Heart right ventricle (tissue), 16 donors: Measurements from ENCODE around the gene SRGAP1. TPM values are rescaled to one million over a fixed set of nuclear protein-coding genes. Genes with fewer than 3 reads are reported as not detected.

Experiments used
- ATAC-seq, 8 donors: fragments of 200-7000 bp; cut with Tn5 transposase; one replicate each; pipeline ENCODE4 v1.9.1; 2020; ENCODE audit warnings: mild to moderate bottlenecking in 8 of 8, moderate library complexity in 8 of 8, moderate number of reproducible peaks in 1 of 8
- DNase-seq, 2 donors: peaks; one replicate each; pipeline ENCODE4 v3.0.0-alpha.2; 2020
- H3K27ac ChIP-seq, 10 donors: fragments of 200-600 bp; sonication (generic) in 2 of 10; one replicate each; pipeline versions ENCODE4 v1.5.0 to v1.8.0; 2020 to 2022; ENCODE audit warnings: mild to moderate bottlenecking in 3 of 10
- H3K27me3 ChIP-seq, 7 donors: fragments of 200-600 bp; one replicate each; pipeline ENCODE4 v1.8.0; 2021 to 2022; ENCODE audit warnings: mild to moderate bottlenecking in 2 of 7
- H3K36me3 ChIP-seq, 9 donors: fragments of 200-600 bp; sonication (generic) in 1 of 9; one replicate each; pipeline versions ENCODE4 v1.5.0 to v1.8.0; 2020 to 2022; ENCODE audit warnings: mild to moderate bottlenecking in 2 of 9
- H3K4me1 ChIP-seq, 9 donors: fragments of 200-600 bp; sonication (generic) in 1 of 9; one replicate each; pipeline versions ENCODE4 v1.5.0 to v1.8.0; 2020 to 2022; ENCODE audit warnings: mild to moderate bottlenecking in 4 of 9
- H3K4me3 ChIP-seq, 10 donors: fragments of 200-600 bp; sonication (generic) in 2 of 10; one replicate each; pipeline versions ENCODE4 v1.5.0 to v1.8.0; 2020 to 2022; ENCODE audit warnings: mild to moderate bottlenecking in 7 of 10, moderate library complexity in 2 of 10
- H3K9me3 ChIP-seq, 11 donors: fragments of 200-600 bp in 10 of 11; sonication (generic) in 2 of 11; one replicate each; pipeline versions ENCODE4 v1.5.0 to v1.8.0; 2013 to 2022; ENCODE audit warnings: mild to moderate bottlenecking in 2 of 11, control low read depth in 1 of 11, moderate library complexity in 1 of 11
- WGBS, 2 donors: extraction: QIAGEN DNeasy Blood & Tissue Kit; methylation state at CpG; one replicate each; pipeline ENCODE4 v1.1.7; 2013; ENCODE audit warnings: inconsistent platforms in 1 of 2; 5-methylcytosine and 5-hydroxymethylcytosine counted together
- intact Hi-C, 10 donors: fragments of 100-400 bp; cut with DNase I; formaldehyde crosslinking; loops; one replicate each; pipeline versions ENCODE4 v1.11.1 to v1.14.2; 2022
- polyA plus RNA-seq, 2 donors: library from polyadenylated mRNA; stranded (reverse); fragments of 200-250 nt; gene quantifications; one replicate each; pipeline ENCODE4 v1.2.3, GENCODE V29; 2013
- total RNA-seq, 10 donors: library from RNA; stranded (reverse); fragmentation: NEBNext Ultra II Directional in 3 of 10; extraction: Animal tissue kit (Norgen Biotek cat#: 25700) in 3 of 10; gene quantifications; one replicate each; pipeline versions ENCODE4 v1.2.1 to v1.2.4, GENCODE V29; 2021 to 2023
- TF ChIP-seq, protein P1 (sequence below), 9 donors: fragments of 200-600 bp; sonication (generic) in 2 of 9; IDR thresholded peaks; one replicate each; pipeline versions ENCODE4 v1.5.0 to v1.8.0; 2021 to 2022; ENCODE audit warnings: antibody characterized with exemption in 9 of 9, mild to moderate bottlenecking in 5 of 9, moderate library complexity in 1 of 9
- donor health status: Arrhythmogenic right ventricular cardiomyopathy.
- donor health status: ischemic (EF 13 %, LVEDD 7.1; RV severe dilation, severe dysfunction).
- donor health status: healthy with polysubstance abuse.
- donor health status: DM: no; HTN: yes; CAD: no.
- donor health status: DM: no; HTN: no; CAD: no.
- donor health status: ischemic (EF 25% LVEDD 6.9; RV normal size, moderate dysfunction).
- donor health status: ischemic (EF 25% LVEDD 5.7; RV mildly dilated, moderate dysfunction).
- donor health status: healthy.
- donor health status: DM: yes; HTN: yes; CAD: no.
- donor health status: Ischemic cardiomyopathy.
- donor health status: ischemic (EF 35%, LVEDD 5.7; RV mildly dilated, moderate dysfunction).
- donor health status: nonischemic (EF 11% LVEDD 7.7; RV severe dilation, severe dysfunction).
- donor health status: DM: yes; HTN: yes; CAD: no.
- donor health status: PGD.
- donor health status: ischemic (EF 29% LVEDD 5.4; RV normal size, mild dysfunction).
- donor health status: nonischemic (EF 23%, LVEDD 6.1; RV moderate dilation, normal function).

SRGAP1 gene
- total and polyA plus RNA-seq, 12 donors, result 1.3 to 6.4 (median 3.6) TPM

GRCh38 chr12:63955831-63956666 is 111.5 kb downstream of the SRGAP1 start:
- intact Hi-C loops, result no loop called here
- TF ChIP-seq, protein P1, sequence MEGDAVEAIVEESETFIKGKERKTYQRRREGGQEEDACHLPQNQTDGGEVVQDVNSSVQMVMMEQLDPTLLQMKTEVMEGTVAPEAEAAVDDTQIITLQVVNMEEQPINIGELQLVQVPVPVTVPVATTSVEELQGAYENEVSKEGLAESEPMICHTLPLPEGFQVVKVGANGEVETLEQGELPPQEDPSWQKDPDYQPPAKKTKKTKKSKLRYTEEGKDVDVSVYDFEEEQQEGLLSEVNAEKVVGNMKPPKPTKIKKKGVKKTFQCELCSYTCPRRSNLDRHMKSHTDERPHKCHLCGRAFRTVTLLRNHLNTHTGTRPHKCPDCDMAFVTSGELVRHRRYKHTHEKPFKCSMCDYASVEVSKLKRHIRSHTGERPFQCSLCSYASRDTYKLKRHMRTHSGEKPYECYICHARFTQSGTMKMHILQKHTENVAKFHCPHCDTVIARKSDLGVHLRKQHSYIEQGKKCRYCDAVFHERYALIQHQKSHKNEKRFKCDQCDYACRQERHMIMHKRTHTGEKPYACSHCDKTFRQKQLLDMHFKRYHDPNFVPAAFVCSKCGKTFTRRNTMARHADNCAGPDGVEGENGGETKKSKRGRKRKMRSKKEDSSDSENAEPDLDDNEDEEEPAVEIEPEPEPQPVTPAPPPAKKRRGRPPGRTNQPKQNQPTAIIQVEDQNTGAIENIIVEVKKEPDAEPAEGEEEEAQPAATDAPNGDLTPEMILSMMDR (IDR thresholded peaks at IDR 0.05), result no peak
- peak overlapping the region in 3 of 10 donors; percentile 1 to 6 (median 5) for H3K4me3 ChIP-seq

DNA sequence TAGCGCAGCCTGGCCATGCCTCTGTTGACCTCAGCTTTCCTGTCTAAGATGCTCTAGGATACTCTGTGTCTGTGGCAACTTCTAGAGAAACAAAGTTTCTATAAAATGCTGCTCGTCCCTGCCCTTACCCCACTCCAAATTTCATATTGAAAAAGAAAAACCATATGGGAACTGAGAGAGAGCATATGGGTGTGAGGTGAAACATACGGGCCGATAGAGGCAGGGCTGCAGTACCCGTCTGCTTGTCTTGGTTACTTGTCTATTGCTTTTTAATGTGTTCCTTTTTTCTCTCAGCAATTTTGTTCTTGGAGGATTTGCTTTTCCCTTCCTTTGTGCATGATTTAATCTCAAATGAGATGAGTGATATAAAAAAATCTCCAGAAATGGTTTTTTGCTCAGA is 113.0 kb downstream of the SRGAP1 start:
- H3K4me1 ChIP-seq, result peaks cover 0 to 20% (median 14%) of the 10 kb centered on the region in 9 donors
- WGBS, 2 donors, result 97 to 98% methylated on average over 5 of the region's 5 CpGs
- no peak overlapping the region for H3K27ac ChIP-seq
- ATAC-seq (no peak), DNase-seq (no peak)
- intact Hi-C loops, result no loop called here
- H3K27me3 ChIP-seq, result no peaks in the 10 kb centered on the region
- H3K4me3 ChIP-seq, result no peak overlapping the region
- no peaks in the 10 kb centered on the region for H3K36me3 ChIP-seq
- no peaks in the 10 kb centered on the region for H3K9me3 ChIP-seq
- TF ChIP-seq, protein P1 (IDR thresholded peaks at IDR 0.05), result no peak

More at GRCh38 chr12:63955831-63956666, 111.5 kb downstream of the SRGAP1 start:
- Histone ChIP-seq H3K9me3 (no peaks in the 10 kb centered on the region), H3K4me1 (peaks cover 0 to 20% (median 14%) of the 10 kb centered on the region in 9 donors), H3K27me3 (no peaks in the 10 kb centered on the region), H3K36me3 (no peaks in the 10 kb centered on the region), H3K27ac (peak overlapping the region in 6 of 10 donors; percentile 13 to 55 (median 52))
- no peak for DNase-seq
- WGBS, 2 donors, result 59 to 75% methylated on average over 9 of the region's 9 CpGs
- peak; percentile 26 to 93 (median 78) for ATAC-seq

- TF ChIP-seq, protein P1 (IDR thresholded peaks at IDR 0.05), result no peak
- 91 to 93% methylated on average over 3 of the region's 3 CpGs for WGBS, 2 donors
- no peaks in the 10 kb centered on the region for H3K36me3 ChIP-seq
- no peak for ATAC-seq
- intact Hi-C loops, result loop anchor here in 1 of 10 donors (1.0 kb wide), 1 partner anchor 23 kb away; no protein-coding TSS in a partner anchor
- no peaks in the 10 kb centered on the region for H3K27me3 ChIP-seq
- no peak overlapping the region for H3K4me3 ChIP-seq
- peaks cover 0 to 27% (median 16%) of the 10 kb centered on the region in 9 donors for H3K4me1 ChIP-seq
- no peaks in the 10 kb centered on the region for H3K9me3 ChIP-seq
- DNase-seq, result no peak
- no peak overlapping the region for H3K27ac ChIP-seq
Measured at GRCh38 chr12:63958876-63959580, 114.5 kb downstream of the SRGAP1 start.

GRCh38 chr12:63961048-63961447 is 116.5 kb downstream of the SRGAP1 start:
- H3K27me3 ChIP-seq, result no peaks in the 10 kb centered on the region
- no peak overlapping the region for H3K4me3 ChIP-seq
- 96 to 97% methylated on average over 5 of the region's 5 CpGs for WGBS, 2 donors
- H3K36me3 ChIP-seq, result no peaks in the 10 kb centered on the region
- ATAC-seq, result peak in 1 of 8 donors; percentile 27
- TF ChIP-seq, protein P1 (IDR thresholded peaks at IDR 0.05), result no peak
- peaks cover 0 to 18% (median 4%) of the 10 kb centered on the region in 9 donors for H3K4me1 ChIP-seq
- no peak for DNase-seq
- intact Hi-C loops, result no loop called here
- H3K9me3 ChIP-seq, result no peaks in the 10 kb centered on the region
- H3K27ac ChIP-seq, result no peak overlapping the region
